ENCODE measurements around the gene KCNK6.

Gene KCNK6

DNA sequence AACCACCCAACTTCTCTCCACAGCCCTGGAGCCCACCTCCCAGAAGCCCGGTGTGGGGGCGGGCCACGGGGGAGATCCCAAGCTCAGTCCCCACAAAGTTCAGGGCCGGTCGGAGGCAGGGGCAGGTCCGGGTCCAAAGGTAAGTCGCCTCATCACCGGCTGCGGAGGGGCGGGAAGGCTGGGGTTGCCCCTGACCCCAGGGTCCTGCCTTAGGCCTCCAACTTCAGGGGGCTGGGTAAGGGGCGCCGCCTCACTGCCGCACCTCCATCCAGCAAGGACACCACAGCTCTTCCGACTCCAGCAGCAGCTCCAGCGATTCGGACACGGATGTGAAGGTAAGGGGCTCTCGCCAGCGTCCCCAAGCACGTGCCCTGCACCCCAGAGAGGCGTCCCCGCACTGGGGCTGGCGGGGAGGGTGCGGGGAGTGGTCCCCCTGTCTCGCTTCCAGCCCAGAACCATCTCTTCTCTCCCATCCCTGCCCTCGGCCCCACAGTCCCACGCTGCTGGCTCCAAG is 15.2 kb upstream of the KCNK6 start:
- H3K4me2 ChIP-seq (ENCODE audit: insufficient read depth, low read length), result no peak overlapping the region
- no peak; the same call in 2 of the 3 replicates for ATAC-seq (ENCODE audit: insufficient read depth, low read depth)
- H3K27ac ChIP-seq (ENCODE audit: low read length), result no peak overlapping the region

DNA sequence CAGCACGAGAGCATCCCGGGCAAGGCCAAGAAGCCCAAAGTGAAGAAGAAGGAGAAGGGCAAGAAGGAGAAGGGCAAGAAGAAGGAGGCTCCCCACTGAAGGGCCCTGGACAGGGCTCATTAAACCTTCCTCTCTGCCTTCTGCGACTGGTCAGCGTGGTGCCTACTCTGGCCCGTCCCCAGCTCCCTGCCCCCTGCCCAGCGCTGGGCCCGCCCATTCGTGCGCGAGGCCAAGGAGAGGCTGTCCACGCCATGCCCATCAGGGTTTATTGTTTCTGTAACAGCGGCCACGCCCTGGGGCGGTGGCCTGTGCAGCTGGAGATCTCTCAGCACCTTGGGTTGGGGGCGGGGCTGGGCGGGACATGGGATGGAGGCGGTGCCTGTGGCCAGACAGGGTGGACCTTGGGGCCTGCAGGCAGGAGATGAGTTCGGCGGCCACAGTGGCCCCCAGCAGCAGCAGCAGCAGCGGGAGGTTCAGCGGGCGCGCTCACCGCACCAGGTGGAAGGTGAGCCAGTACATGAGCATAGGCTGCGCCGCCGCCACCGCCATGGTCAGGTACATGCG is 14.7 kb upstream of the KCNK6 start:
- H3K36me3 ChIP-seq (ENCODE audit: insufficient read depth, low read length), result peaks cover 41% of the 10 kb centered on the region
- H3K4me2 ChIP-seq (ENCODE audit: insufficient read depth, low read length), result no peak overlapping the region

More for the DNA sequence above, 15.2 kb upstream of the KCNK6 start:
- Histone ChIP-seq H3K9ac (ENCODE audit: low read depth, low read length) (no peak overlapping the region), H3K27me3 (ENCODE audit: insufficient read depth, low read length, poor library complexity) (no peaks in the 10 kb centered on the region), H4K20me1 (ENCODE audit: insufficient read depth, low read length) (0 out of 2 replicates have a peak, but pooled peaks cover 8% of the 10 kb centered on the region), H2AFZ (ENCODE audit: low read depth, low read length) (no peak overlapping the region), H3K79me2 (ENCODE audit: insufficient read depth, low read length) (no peaks in the 10 kb centered on the region), H3K4me1 (ENCODE audit: insufficient read depth, low read length) (no peaks in the 10 kb centered on the region), H3K9me3 (ENCODE audit: insufficient read depth, low read length, severe bottlenecking) (no peaks in the 10 kb centered on the region), H3K4me3 (ENCODE audit: low read depth in 1 of 2, low read length in 2 of 2) (no peak overlapping the region), H3K36me3 (ENCODE audit: insufficient read depth, low read length) (peaks cover 40% of the 10 kb centered on the region)
- no peak for DNase-seq
- TF ChIP-seq, protein P1, sequence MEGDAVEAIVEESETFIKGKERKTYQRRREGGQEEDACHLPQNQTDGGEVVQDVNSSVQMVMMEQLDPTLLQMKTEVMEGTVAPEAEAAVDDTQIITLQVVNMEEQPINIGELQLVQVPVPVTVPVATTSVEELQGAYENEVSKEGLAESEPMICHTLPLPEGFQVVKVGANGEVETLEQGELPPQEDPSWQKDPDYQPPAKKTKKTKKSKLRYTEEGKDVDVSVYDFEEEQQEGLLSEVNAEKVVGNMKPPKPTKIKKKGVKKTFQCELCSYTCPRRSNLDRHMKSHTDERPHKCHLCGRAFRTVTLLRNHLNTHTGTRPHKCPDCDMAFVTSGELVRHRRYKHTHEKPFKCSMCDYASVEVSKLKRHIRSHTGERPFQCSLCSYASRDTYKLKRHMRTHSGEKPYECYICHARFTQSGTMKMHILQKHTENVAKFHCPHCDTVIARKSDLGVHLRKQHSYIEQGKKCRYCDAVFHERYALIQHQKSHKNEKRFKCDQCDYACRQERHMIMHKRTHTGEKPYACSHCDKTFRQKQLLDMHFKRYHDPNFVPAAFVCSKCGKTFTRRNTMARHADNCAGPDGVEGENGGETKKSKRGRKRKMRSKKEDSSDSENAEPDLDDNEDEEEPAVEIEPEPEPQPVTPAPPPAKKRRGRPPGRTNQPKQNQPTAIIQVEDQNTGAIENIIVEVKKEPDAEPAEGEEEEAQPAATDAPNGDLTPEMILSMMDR (IDR thresholded peaks at IDR 0.05; ENCODE audit: borderline replicate concordance, extremely low read depth, low read length, poor library complexity, severe bottlenecking), result no peak
- no peak for TF ChIP-seq EZH2 (IDR thresholded peaks at IDR 0.05; ENCODE audit: borderline replicate concordance, low read depth, low read length, severe bottlenecking)

DNA sequence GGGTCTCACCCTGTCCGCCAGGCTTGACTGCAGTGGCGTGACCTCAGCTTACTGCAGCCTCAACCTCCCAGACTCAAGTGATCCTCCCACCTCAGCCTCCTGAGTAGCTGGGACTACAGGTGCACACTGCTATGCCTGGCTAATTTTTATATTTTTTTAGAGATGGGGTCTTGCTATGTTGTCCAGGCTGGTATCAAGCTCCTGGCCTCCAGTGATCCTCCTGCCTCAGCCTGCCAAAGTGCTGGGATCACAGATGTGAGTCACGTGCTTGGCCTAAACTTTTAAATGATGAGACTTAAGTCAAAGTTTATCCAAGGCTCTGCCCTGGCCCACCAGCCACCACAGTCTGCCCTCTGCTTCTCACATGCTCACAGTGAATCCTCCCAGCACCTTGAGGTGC is 13.4 kb upstream of the KCNK6 start:
- no peak overlapping the region for H3K4me3 ChIP-seq (ENCODE audit: low read depth in 1 of 2, low read length in 2 of 2)
- H3K4me2 ChIP-seq (ENCODE audit: insufficient read depth, low read length), result no peak overlapping the region
- H3K27ac ChIP-seq (ENCODE audit: low read length), result no peak overlapping the region
- no peak overlapping the region for H3K9ac ChIP-seq (ENCODE audit: low read depth, low read length)
- peaks cover 7% of the 10 kb centered on the region for H3K79me2 ChIP-seq (ENCODE audit: insufficient read depth, low read length)
- no peaks in the 10 kb centered on the region for H3K27me3 ChIP-seq (ENCODE audit: insufficient read depth, low read length, poor library complexity)
- H3K4me1 ChIP-seq (ENCODE audit: insufficient read depth, low read length), result no peaks in the 10 kb centered on the region
- TF ChIP-seq, protein P1 (IDR thresholded peaks at IDR 0.05; ENCODE audit: borderline replicate concordance, extremely low read depth, low read length, poor library complexity, severe bottlenecking), result no peak
- no peak for TF ChIP-seq EZH2 (IDR thresholded peaks at IDR 0.05; ENCODE audit: borderline replicate concordance, low read depth, low read length, severe bottlenecking)
- ATAC-seq (ENCODE audit: insufficient read depth, low read depth), result no peak
- H3K36me3 ChIP-seq (ENCODE audit: insufficient read depth, low read length), result peaks cover 41% of the 10 kb centered on the region
- H3K9me3 ChIP-seq (ENCODE audit: insufficient read depth, low read length, severe bottlenecking), result no peaks in the 10 kb centered on the region
- H4K20me1 ChIP-seq (ENCODE audit: insufficient read depth, low read length), result 0 out of 2 replicates have a peak, but pooled peaks cover 9% of the 10 kb centered on the region
- no peak overlapping the region for H2AFZ ChIP-seq (ENCODE audit: low read depth, low read length)
- DNase-seq, result no peak

More for the DNA sequence above, 14.7 kb upstream of the KCNK6 start:
- no peaks in the 10 kb centered on the region for H3K4me1 ChIP-seq (ENCODE audit: insufficient read depth, low read length)
- DNase-seq, result no peak
- no peak for ATAC-seq (ENCODE audit: insufficient read depth, low read depth)
- no peak overlapping the region for H3K9ac ChIP-seq (ENCODE audit: low read depth, low read length)
- no peak overlapping the region for H2AFZ ChIP-seq (ENCODE audit: low read depth, low read length)
- no peaks in the 10 kb centered on the region for H3K27me3 ChIP-seq (ENCODE audit: insufficient read depth, low read length, poor library complexity)
- 0 out of 2 replicates have a peak, but pooled peaks cover 9% of the 10 kb centered on the region for H4K20me1 ChIP-seq (ENCODE audit: insufficient read depth, low read length)
- TF ChIP-seq, protein P1 (IDR thresholded peaks at IDR 0.05; ENCODE audit: borderline replicate concordance, extremely low read depth, low read length, poor library complexity, severe bottlenecking), result no peak
- no peak for TF ChIP-seq EZH2 (IDR thresholded peaks at IDR 0.05; ENCODE audit: borderline replicate concordance, low read depth, low read length, severe bottlenecking)
- no peak overlapping the region for H3K27ac ChIP-seq (ENCODE audit: low read length)
- H3K79me2 ChIP-seq (ENCODE audit: insufficient read depth, low read length), result no peaks in the 10 kb centered on the region
- no peaks in the 10 kb centered on the region for H3K9me3 ChIP-seq (ENCODE audit: insufficient read depth, low read length, severe bottlenecking)
- H3K4me3 ChIP-seq (ENCODE audit: low read depth in 1 of 2, low read length in 2 of 2), result no peak overlapping the region
